Mucosa of descending colon (tissue), 3 donors: ENCODE data around the gene NPEPL1. TPM values are rescaled to one million over a fixed set of nuclear protein-coding genes. Genes with fewer than 3 reads are reported as not detected.
"Not testable (repeated sequence)": the region's sequence is repeated elsewhere in the genome, so short reads cannot be mapped to it uniquely, and the experiment has no call there.

Source experiments
- ATAC-seq: fragments of 200-7000 bp; cut with Tn5 transposase; one replicate; pipeline ENCODE4 v1.9.1; 2020; ENCODE audit warnings: mild to moderate bottlenecking, moderate library complexity
- DNase-seq, 3 donors: peaks; one replicate each; pipeline ENCODE4 v3.0.0-alpha.2; 2020
- H3K36me3 ChIP-seq: fragments of 200-600 bp; one replicate; pipeline ENCODE4 v1.8.0; 2021; ENCODE audit warnings: low read depth, mild to moderate bottlenecking
- H3K4me1 ChIP-seq: fragments of 200-600 bp; one replicate; pipeline ENCODE4 v1.8.0; 2021; ENCODE audit warnings: low read depth, mild to moderate bottlenecking
- H3K4me3 ChIP-seq: fragments of 200-600 bp; one replicate; pipeline ENCODE4 v1.8.0; 2021; ENCODE audit warnings: mild to moderate bottlenecking
- H3K9me3 ChIP-seq: fragments of 200-600 bp; one replicate; pipeline ENCODE4 v1.8.0; 2021; ENCODE audit warnings: mild to moderate bottlenecking
- intact Hi-C, 2 donors: fragments of 100-400 bp; cut with DNase I in 1 of 2; cut with micrococcal nuclease in 1 of 2; formaldehyde crosslinking; loops; one replicate each; pipeline versions ENCODE4 v1.11.0 to v1.11.1; 2022; cut with DNase I, micrococcal nuclease
- total RNA-seq, 3 donors: library from RNA; stranded (reverse); fragmentation: NEBNext Ultra II Directional in 2 of 3; extraction: Animal tissue kit (Norgen Biotek cat#: 25700) in 2 of 3; gene quantifications; one replicate each; pipeline versions ENCODE4 v1.2.1 to v1.2.4, GENCODE V29; 2021 to 2023
- TF ChIP-seq, protein P1 (sequence below): fragments of 200-600 bp; IDR thresholded peaks from one replicate; pipeline ENCODE4 v1.8.0; 2022; ENCODE audit warnings: antibody characterized with exemption, mild to moderate bottlenecking
- donor health status: DM: no; HTN: no; CAD: no; lungs with moderate emphysema.
- donor health status: DM: no; HTN: no; CAD: no.
- donor health status: DM: no; HTN: yes; CAD: no.

Gene NPEPL1
- total RNA-seq, 3 donors from 2014 or later = 26.8 to 41.6 (median 30.8) TPM

DNA sequence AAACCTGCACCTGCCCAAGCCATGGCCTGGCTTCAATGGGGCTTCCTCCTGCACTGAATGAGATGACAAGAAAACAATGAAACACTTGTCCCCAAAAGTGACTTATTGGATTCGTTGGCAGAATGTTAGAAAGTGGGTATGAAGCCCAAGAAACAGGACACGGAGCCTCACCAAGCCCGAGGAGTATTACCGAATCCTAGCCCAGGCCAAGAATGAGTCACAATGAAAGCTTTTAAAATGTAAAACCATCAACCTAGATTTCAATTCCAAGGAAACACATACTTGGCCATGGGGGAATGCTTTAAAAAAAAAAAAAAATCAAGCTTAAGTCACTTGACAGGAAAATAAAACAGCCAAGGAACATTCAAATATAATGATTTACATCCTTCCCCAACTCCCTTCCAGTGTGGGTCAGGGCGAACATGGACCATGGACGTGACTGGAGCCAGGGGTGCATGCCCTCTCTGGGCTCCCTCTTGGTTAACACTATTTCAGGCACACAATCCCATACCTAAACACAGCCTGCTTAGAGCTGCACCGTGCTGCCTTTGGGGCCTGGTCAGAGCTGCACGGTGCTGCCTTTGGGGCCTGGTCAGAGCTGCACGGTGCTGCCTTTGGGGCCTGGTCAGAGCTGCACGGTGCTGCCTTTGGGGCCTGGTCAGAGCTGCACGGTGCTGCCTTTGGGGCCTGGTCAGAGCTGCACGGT, 44.7 kb upstream of the NPEPL1 start:
- DNase-seq (no peak), ATAC-seq (no peak)
- H3K4me3 ChIP-seq = no peak overlapping the region
- intact Hi-C loops = no loop called here
- peaks cover 2% of the 10 kb centered on the region for H3K4me1 ChIP-seq
- TF ChIP-seq, protein P1, sequence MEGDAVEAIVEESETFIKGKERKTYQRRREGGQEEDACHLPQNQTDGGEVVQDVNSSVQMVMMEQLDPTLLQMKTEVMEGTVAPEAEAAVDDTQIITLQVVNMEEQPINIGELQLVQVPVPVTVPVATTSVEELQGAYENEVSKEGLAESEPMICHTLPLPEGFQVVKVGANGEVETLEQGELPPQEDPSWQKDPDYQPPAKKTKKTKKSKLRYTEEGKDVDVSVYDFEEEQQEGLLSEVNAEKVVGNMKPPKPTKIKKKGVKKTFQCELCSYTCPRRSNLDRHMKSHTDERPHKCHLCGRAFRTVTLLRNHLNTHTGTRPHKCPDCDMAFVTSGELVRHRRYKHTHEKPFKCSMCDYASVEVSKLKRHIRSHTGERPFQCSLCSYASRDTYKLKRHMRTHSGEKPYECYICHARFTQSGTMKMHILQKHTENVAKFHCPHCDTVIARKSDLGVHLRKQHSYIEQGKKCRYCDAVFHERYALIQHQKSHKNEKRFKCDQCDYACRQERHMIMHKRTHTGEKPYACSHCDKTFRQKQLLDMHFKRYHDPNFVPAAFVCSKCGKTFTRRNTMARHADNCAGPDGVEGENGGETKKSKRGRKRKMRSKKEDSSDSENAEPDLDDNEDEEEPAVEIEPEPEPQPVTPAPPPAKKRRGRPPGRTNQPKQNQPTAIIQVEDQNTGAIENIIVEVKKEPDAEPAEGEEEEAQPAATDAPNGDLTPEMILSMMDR = no peak
- no peaks in the 10 kb centered on the region for H3K36me3 ChIP-seq
- no peaks in the 10 kb centered on the region for H3K9me3 ChIP-seq

DNA sequence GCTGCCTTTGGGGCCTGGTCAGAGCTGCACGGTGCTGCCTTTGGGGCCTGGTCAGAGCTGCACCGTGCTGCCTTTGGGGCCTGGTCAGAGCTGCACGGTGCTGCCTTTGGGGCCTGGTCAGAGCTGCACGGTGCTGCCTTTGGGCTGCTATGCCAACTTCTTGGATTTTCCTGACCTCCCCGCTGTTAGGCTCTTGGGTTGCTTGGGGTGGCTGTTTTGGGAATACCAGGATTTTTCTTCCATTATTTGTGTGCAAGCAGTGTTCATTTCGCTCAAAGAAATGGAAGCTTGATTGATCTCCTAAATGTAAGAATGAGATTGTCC, 44.1 kb upstream of the NPEPL1 start:
- ATAC-seq, H3K36me3 ChIP-seq, H3K4me3 ChIP-seq, intact Hi-C loops, H3K9me3 ChIP-seq, H3K4me1 ChIP-seq, DNase-seq: not testable (repeated sequence)

DNA sequence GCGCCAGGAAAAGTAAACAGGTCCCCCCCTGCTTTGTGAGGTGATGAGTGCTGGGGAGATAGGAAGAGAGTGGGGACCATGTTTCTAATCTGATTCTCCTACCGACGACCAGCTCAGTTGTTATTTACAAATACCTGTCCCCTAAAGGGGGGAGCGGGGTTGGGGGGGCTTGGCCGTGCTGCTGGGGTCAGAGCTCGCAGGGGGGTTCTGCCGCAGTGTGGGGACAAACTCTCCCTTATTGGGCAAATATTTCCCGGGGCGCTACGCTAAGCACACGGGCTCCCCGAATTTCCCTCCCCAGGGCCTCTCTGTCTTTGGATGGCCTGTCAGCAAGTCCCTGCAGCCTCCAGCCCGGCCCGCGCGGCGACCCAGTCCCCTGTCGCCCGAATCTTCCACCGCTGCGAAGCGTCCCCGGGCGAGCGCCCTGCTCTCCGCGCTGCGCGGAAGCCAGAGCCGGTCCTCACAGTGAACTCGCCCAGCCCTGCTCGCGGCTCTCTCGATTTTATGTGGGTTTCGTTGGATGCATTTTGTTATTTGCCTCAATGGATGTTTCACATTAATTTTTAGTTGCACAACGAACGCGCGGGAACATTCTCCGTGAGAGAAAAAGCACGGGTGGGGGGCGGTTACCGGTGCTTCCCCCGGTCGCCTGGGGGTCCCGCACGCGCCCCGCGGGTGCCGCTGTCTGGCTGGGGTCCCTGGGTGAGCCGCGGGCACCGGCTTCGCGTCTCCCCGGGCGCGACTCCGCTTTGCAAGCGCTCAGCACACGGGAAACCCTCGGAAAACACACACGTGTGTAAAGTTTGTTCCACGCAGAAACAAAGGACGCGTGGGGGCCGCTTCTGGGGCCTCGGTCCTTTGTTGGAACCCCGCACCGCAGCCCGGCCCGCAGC, 43.1 kb upstream of the NPEPL1 start:
- DNase-seq (peak; percentile 43 to 66 (median 64)), ATAC-seq (no peak)
- Histone ChIP-seq H3K9me3 (no peaks in the 10 kb centered on the region), H3K36me3 (no peaks in the 10 kb centered on the region), H3K4me1 (peaks cover 11% of the 10 kb centered on the region), H3K4me3 (peak overlapping the region; percentile 91)
- intact Hi-C loops = no loop called here
- TF ChIP-seq, protein P1 = no peak

DNA sequence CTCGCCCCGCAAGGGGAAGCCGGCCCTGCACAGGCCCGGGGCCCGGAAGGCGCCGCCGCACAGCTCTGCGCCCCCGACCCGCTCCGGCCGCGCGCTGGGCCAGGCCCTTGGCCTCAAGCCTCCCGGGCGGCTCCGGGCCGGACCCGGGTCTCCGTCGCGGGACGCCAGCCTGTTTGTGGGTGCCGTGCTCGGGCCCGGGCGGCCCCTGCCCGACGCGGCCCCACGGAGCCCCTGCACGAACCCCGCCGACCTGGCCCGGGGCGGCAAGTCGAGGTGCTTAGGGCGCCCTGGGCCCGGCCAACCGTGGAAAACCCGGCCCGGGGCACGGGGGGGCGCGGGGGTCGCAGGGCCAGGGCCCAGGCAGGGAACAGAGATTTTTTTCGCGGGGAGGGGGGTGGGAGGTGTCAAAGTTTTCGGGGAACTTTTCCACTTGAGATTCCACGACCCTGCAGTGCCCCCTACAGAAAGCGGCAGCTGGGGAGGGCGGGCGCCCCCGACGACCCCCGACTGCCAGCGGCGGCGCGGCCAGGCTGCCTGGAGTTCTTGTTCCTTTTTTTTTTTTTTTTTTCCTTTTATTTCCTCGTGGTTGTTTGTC, 42.3 kb upstream of the NPEPL1 start:
- DNase-seq = peak; percentile 61 to 69 (median 68)
- intact Hi-C loops = no loop called here
- peak overlapping the region; percentile 91 for H3K4me3 ChIP-seq
- H3K4me1 ChIP-seq = peaks cover 13% of the 10 kb centered on the region
- no peaks in the 10 kb centered on the region for H3K36me3 ChIP-seq
- ATAC-seq = peak; percentile 22
- no peaks in the 10 kb centered on the region for H3K9me3 ChIP-seq
- TF ChIP-seq, protein P1 = no peak

DNA sequence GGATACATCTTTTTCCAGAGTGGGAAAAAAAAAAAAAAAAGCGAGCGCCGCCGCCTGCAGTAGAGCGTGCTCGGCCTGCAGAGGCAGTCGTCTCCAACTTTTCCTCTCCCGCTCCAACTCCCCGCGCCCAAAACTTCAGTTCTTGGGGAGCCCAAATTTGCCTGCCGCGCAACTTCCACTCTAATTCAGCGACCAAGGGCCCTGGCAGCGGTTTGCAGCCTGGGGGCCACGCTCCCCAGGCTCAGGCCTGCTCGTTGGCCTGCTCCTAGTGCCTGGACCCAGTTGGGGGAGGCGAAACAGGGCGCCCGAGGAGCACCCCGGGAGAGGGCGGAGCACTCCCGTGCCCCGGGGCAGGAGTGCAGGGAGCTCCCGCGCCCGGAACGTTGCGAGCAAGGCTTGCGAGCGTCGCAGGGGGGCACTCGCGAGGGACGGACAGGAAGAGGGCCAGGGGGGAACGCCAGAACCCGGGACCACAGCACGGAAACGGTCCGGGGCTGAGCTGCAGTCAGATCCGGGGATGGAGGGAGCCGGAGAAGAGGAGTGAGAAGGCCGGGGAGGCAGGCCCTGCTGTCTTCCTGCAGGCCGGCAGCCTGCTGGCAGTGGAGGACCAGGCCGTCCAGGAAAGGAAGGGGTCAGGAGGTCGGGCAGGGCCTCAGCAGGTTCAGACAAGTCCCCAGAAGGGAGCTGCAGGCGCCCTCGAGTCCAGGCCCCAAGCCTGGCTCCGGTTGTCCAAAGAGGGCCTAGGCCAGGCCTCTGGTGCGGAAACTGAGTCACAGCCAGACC, 41.6 kb upstream of the NPEPL1 start, which contains the start of gene STX16:
Gene STX16, plus strand, starts transcription at position 508 of the 783 bp plus-strand sequence. CDS start 724 bp downstream, outside the sequence.
- H3K4me1 ChIP-seq = peaks cover 13% of the 10 kb centered on the region
- peak within 1 kb of the TSS; percentile 91 for H3K4me3 ChIP-seq
- H3K9me3 ChIP-seq = no peaks in the 10 kb centered on the region
- intact Hi-C loops = no loop called here
- TF ChIP-seq, protein P1 = peak; percentile 13
- DNase-seq = peak; percentile 89 to 95 (median 95)
- ATAC-seq = peak; percentile 96
- H3K36me3 ChIP-seq = no peaks in the 10 kb centered on the region
